ENCODE data around the gene PRR12. TPM values are rescaled to one million over a fixed set of nuclear protein-coding genes. Genes with fewer than 3 reads are reported as not detected.
A peak's percentile ranks its signal among the peaks of the same experiment; 100 is the strongest.

Gene PRR12
- total RNA-seq, 1 donor from 2014 or later: 0.79 TPM

GRCh38 chr19:49573425-49573824, 17.6 kb upstream of the PRR12 start:
- H3K27me3 ChIP-seq (ENCODE audit: control insufficient read depth, insufficient read depth, low read length): no peaks in the 10 kb centered on the region
- DNase-seq (ENCODE audit: low read depth): peak; percentile 50
- FAIRE-seq: no peak
- no peak for TF ChIP-seq CTCF (IDR thresholded peaks at IDR 0.05; ENCODE audit: insufficient read depth, low read length, severe bottlenecking)
- H3K4me3 ChIP-seq (ENCODE audit: low read depth, low read length): no peak overlapping the region
- peaks cover 6% of the 10 kb centered on the region for H3K36me3 ChIP-seq (ENCODE audit: control insufficient read depth, insufficient read depth, low read length)

- TF ChIP-seq CTCF (IDR thresholded peaks at IDR 0.05; ENCODE audit: insufficient read depth, low read length, severe bottlenecking): no peak
- DNase-seq (ENCODE audit: low read depth) (peak; percentile 30), FAIRE-seq (no peak)
Measured at GRCh38 chr19:49574206-49574755, 16.7 kb upstream of the PRR12 start.

GRCh38 chr19:49579193-49579592, 11.8 kb upstream of the PRR12 start:
- H3K27me3 ChIP-seq (ENCODE audit: control insufficient read depth, insufficient read depth, low read length): no peaks in the 10 kb centered on the region
- no peak for TF ChIP-seq CTCF (IDR thresholded peaks at IDR 0.05; ENCODE audit: insufficient read depth, low read length, severe bottlenecking)
- H3K36me3 ChIP-seq (ENCODE audit: control insufficient read depth, insufficient read depth, low read length): peaks cover 7% of the 10 kb centered on the region
- H3K4me3 ChIP-seq (ENCODE audit: low read depth, low read length): no peak overlapping the region
- DNase-seq (ENCODE audit: low read depth) (no peak), FAIRE-seq (no peak)

More at GRCh38 chr19:49574206-49574755, 16.7 kb upstream of the PRR12 start:
- H3K4me3 ChIP-seq (ENCODE audit: low read depth, low read length): no peak overlapping the region
- H3K27me3 ChIP-seq (ENCODE audit: control insufficient read depth, insufficient read depth, low read length): no peaks in the 10 kb centered on the region
- H3K36me3 ChIP-seq (ENCODE audit: control insufficient read depth, insufficient read depth, low read length): peaks cover 6% of the 10 kb centered on the region

GRCh38 chr19:49579947-49580263, 11.1 kb upstream of the PRR12 start:
- FAIRE-seq (no peak), DNase-seq (ENCODE audit: low read depth) (no peak)
- Histone ChIP-seq H3K36me3 (ENCODE audit: control insufficient read depth, insufficient read depth, low read length) (peaks cover 7% of the 10 kb centered on the region), H3K27me3 (ENCODE audit: control insufficient read depth, insufficient read depth, low read length) (no peaks in the 10 kb centered on the region), H3K4me3 (ENCODE audit: low read depth, low read length) (peak overlapping the region; percentile 69)
- no peak for TF ChIP-seq CTCF (IDR thresholded peaks at IDR 0.05; ENCODE audit: insufficient read depth, low read length, severe bottlenecking)

- peaks cover 6% of the 10 kb centered on the region for H3K36me3 ChIP-seq (ENCODE audit: control insufficient read depth, insufficient read depth, low read length)
- DNase-seq (ENCODE audit: low read depth): peak; percentile 90
- no peak for TF ChIP-seq CTCF (IDR thresholded peaks at IDR 0.05; ENCODE audit: insufficient read depth, low read length, severe bottlenecking)
- no peak for FAIRE-seq
- H3K4me3 ChIP-seq (ENCODE audit: low read depth, low read length): peak within 1 kb of the TSS; percentile 69
- H3K27me3 ChIP-seq (ENCODE audit: control insufficient read depth, insufficient read depth, low read length): no peaks in the 10 kb centered on the region
Measured at GRCh38 chr19:49580264-49581006, 10.5 kb upstream of the PRR12 start, which contains the start of gene NOSIP. Gene NOSIP, minus strand, starts transcription at chr19:49580556. Its CDS starts 19,865 bp downstream, at chr19:49560691.
